ENCODE measurements around the gene ILKAP. TPM values are rescaled to one million over a fixed set of nuclear protein-coding genes. Genes with fewer than 3 reads are reported as not detected.

ILKAP gene
- total RNA-seq, 2 donors from 2014 or later: 33.6 to 53.6 TPM

- H3K27me3 Mint-ChIP-seq: peaks cover 7% of the 10 kb centered on the region
- H3K27ac Mint-ChIP-seq: no peak overlapping the region
- ATAC-seq (replicated peaks): peak; percentile 47
- no peaks in the 10 kb centered on the region for H3K36me3 Mint-ChIP-seq (ENCODE audit: low read depth)
- no peaks in the 10 kb centered on the region for H3K9me3 Mint-ChIP-seq
- peak overlapping the region; percentile 60 for H3K4me3 Mint-ChIP-seq
- H3K4me1 Mint-ChIP-seq: no peaks in the 10 kb centered on the region
Measured at GRCh38 chr2:238159071-238159539, 44.4 kb downstream of the ILKAP start.

GRCh38 chr2:238158509-238159070, 44.9 kb downstream of the ILKAP start, which contains the start of gene ERFE:
ERFE (plus strand) TSS chr2:238158970; CDS start chr2:238159008, 38 bp downstream.
- Mint-ChIP-seq H3K36me3 (ENCODE audit: low read depth) (no peaks in the 10 kb centered on the region), H3K27me3 (peaks cover 7% of the 10 kb centered on the region), H3K9me3 (no peaks in the 10 kb centered on the region), H3K4me3 (peak within 1 kb of the TSS; percentile 60), H3K27ac (no peak within 1 kb of the TSS), H3K4me1 (no peaks in the 10 kb centered on the region)
- peak; percentile 72 for ATAC-seq (replicated peaks)

- Mint-ChIP-seq H3K36me3 (ENCODE audit: low read depth) (no peaks in the 10 kb centered on the region), H3K27ac (no peak overlapping the region), H3K9me3 (no peaks in the 10 kb centered on the region), H3K4me3 (no peak overlapping the region), H3K27me3 (peaks cover 7% of the 10 kb centered on the region), H3K4me1 (no peaks in the 10 kb centered on the region)
- ATAC-seq (replicated peaks): no peak
Measured at GRCh38 chr2:238158018-238158508, 45.4 kb downstream of the ILKAP start.

- Mint-ChIP-seq H3K4me1 (no peaks in the 10 kb centered on the region), H3K36me3 (ENCODE audit: low read depth) (no peaks in the 10 kb centered on the region), H3K27ac (no peak overlapping the region), H3K27me3 (peaks cover 7% of the 10 kb centered on the region), H3K4me3 (no peak overlapping the region), H3K9me3 (no peaks in the 10 kb centered on the region)
- no peak for ATAC-seq (replicated peaks)
Measured at GRCh38 chr2:238157506-238158017, 45.9 kb downstream of the ILKAP start.

GRCh38 chr2:238155761-238156694, 47.5 kb downstream of the ILKAP start:
- H3K27ac Mint-ChIP-seq: no peak overlapping the region
- ATAC-seq (replicated peaks): no peak
- H3K27me3 Mint-ChIP-seq: peaks cover 7% of the 10 kb centered on the region
- no peaks in the 10 kb centered on the region for H3K36me3 Mint-ChIP-seq (ENCODE audit: low read depth)
- no peak overlapping the region for H3K4me3 Mint-ChIP-seq
- no peaks in the 10 kb centered on the region for H3K4me1 Mint-ChIP-seq
- no peaks in the 10 kb centered on the region for H3K9me3 Mint-ChIP-seq

GRCh38 chr2:238155051-238155760, 48.3 kb downstream of the ILKAP start:
- no peaks in the 10 kb centered on the region for H3K9me3 Mint-ChIP-seq
- H3K4me1 Mint-ChIP-seq: no peaks in the 10 kb centered on the region
- H3K36me3 Mint-ChIP-seq (ENCODE audit: low read depth): no peaks in the 10 kb centered on the region
- H3K27ac Mint-ChIP-seq: no peak overlapping the region
- H3K27me3 Mint-ChIP-seq: peaks cover 7% of the 10 kb centered on the region
- no peak for ATAC-seq (replicated peaks)
- no peak overlapping the region for H3K4me3 Mint-ChIP-seq

- H3K27ac Mint-ChIP-seq: no peak overlapping the region
- ATAC-seq (replicated peaks): no peak
- no peaks in the 10 kb centered on the region for H3K36me3 Mint-ChIP-seq (ENCODE audit: low read depth)
- H3K9me3 Mint-ChIP-seq: no peaks in the 10 kb centered on the region
- peaks cover 5% of the 10 kb centered on the region for H3K27me3 Mint-ChIP-seq
- no peak overlapping the region for H3K4me3 Mint-ChIP-seq
- no peaks in the 10 kb centered on the region for H3K4me1 Mint-ChIP-seq
Measured at GRCh38 chr2:238154570-238154969, 48.9 kb downstream of the ILKAP start.

- Mint-ChIP-seq H3K27me3 (no peaks in the 10 kb centered on the region), H3K4me1 (no peaks in the 10 kb centered on the region), H3K36me3 (ENCODE audit: low read depth) (no peaks in the 10 kb centered on the region), H3K4me3 (no peak overlapping the region), H3K27ac (no peak overlapping the region), H3K9me3 (no peaks in the 10 kb centered on the region)
- no peak for ATAC-seq (replicated peaks)
Measured at GRCh38 chr2:238152771-238153688, 50.5 kb downstream of the ILKAP start.

GRCh38 chr2:238151628-238152235, 51.8 kb downstream of the ILKAP start:
- Mint-ChIP-seq H3K4me1 (no peaks in the 10 kb centered on the region), H3K9me3 (no peaks in the 10 kb centered on the region), H3K27ac (no peak overlapping the region), H3K36me3 (ENCODE audit: low read depth) (no peaks in the 10 kb centered on the region), H3K4me3 (no peak overlapping the region), H3K27me3 (no peaks in the 10 kb centered on the region)
- no peak for ATAC-seq (replicated peaks)

- Mint-ChIP-seq H3K36me3 (ENCODE audit: low read depth) (no peaks in the 10 kb centered on the region), H3K27ac (no peak overlapping the region), H3K4me3 (no peak overlapping the region), H3K4me1 (no peaks in the 10 kb centered on the region), H3K27me3 (no peaks in the 10 kb centered on the region), H3K9me3 (no peaks in the 10 kb centered on the region)
- no peak for ATAC-seq (replicated peaks)
Measured at GRCh38 chr2:238151205-238151604, 52.3 kb downstream of the ILKAP start.

GRCh38 chr2:238150686-238151085, 52.8 kb downstream of the ILKAP start:
- no peaks in the 10 kb centered on the region for H3K27me3 Mint-ChIP-seq
- no peak overlapping the region for H3K27ac Mint-ChIP-seq
- H3K4me3 Mint-ChIP-seq: no peak overlapping the region
- H3K36me3 Mint-ChIP-seq (ENCODE audit: low read depth): no peaks in the 10 kb centered on the region
- H3K9me3 Mint-ChIP-seq: no peaks in the 10 kb centered on the region
- ATAC-seq (replicated peaks): no peak
- H3K4me1 Mint-ChIP-seq: no peaks in the 10 kb centered on the region

- H3K36me3 Mint-ChIP-seq (ENCODE audit: low read depth): no peaks in the 10 kb centered on the region
- no peaks in the 10 kb centered on the region for H3K4me1 Mint-ChIP-seq
- no peaks in the 10 kb centered on the region for H3K9me3 Mint-ChIP-seq
- H3K27me3 Mint-ChIP-seq: no peaks in the 10 kb centered on the region
- H3K4me3 Mint-ChIP-seq: no peak overlapping the region
- no peak overlapping the region for H3K27ac Mint-ChIP-seq
- ATAC-seq (replicated peaks): no peak
Measured at GRCh38 chr2:238149841-238150572, 53.5 kb downstream of the ILKAP start.

- Mint-ChIP-seq H3K4me1 (no peaks in the 10 kb centered on the region), H3K9me3 (no peaks in the 10 kb centered on the region), H3K4me3 (no peak overlapping the region), H3K36me3 (ENCODE audit: low read depth) (no peaks in the 10 kb centered on the region), H3K27me3 (no peaks in the 10 kb centered on the region), H3K27ac (no peak overlapping the region)
- ATAC-seq (replicated peaks): no peak
Measured at GRCh38 chr2:238148981-238149380, 54.5 kb downstream of the ILKAP start.

Measured in activated T-helper 17 cell treated with anti-CD3 and anti-CD28 coated beads, Interleukin-2, amount 50 U/mL, for 72 hours (primary cell).